HCT116 (cell line): ENCODE measurements around the gene SRP9. TPM values are rescaled to one million over a fixed set of nuclear protein-coding genes. Genes with fewer than 3 reads are reported as not detected.

Experiments
- ATAC-seq: fragments of 200-7000 bp; cut with Tn5 transposase; 2 replicates; pipeline ENCODE4 v1.9.1; 2020; ENCODE audit warnings: mild to moderate bottlenecking, moderate library complexity
- BruUV-seq: library from RNA; stranded (reverse); fragments of 400-500 nt; replicated peaks from 2 replicates; lab custom pipeline; 2021; lab: Mats Ljungman, UMichigan
- CTCF ChIA-PET: fragments of 300-600 bp; sonication (Branson Sonifier 250); formaldehyde crosslinking; loops from one replicate; lab custom pipeline; 2021; ENCODE audit warnings: antibody characterized with exemption; lab: Charles Lee
- POLR2A ChIA-PET: fragments of 300-600, 350-600 bp; sonication (Branson Sonifier 250); formaldehyde crosslinking; loops from one replicate; lab custom pipeline; 2021; ENCODE audit warnings: antibody characterized with exemption; lab: Charles Lee
- RAD21 ChIA-PET, 2 experiments: fragments of 300-600 bp; sonication (Branson Sonifier 250); formaldehyde crosslinking; loops; one replicate each; lab custom pipeline; 2023; ENCODE audit warnings: low total read pairs in 2 of 2; ENCODE audit not compliant: uncharacterized antibody in 2 of 2, unreplicated experiment in 2 of 2, low non-redundant PET in 1 of 2; lab: Charles Lee
- DNase-seq: peaks from one replicate; pipeline ENCODE4 v3.0.0-alpha.2; 2010; ENCODE audit warnings: low read depth, low spot score
- H2AFZ ChIP-seq: fragments of 200-600 bp; shearing (Covaris generic), sonication (generic); 2 replicates; pipeline ENCODE4 v1.6.1; 2017; ENCODE audit warnings: low read depth, mixed run types, mixed read lengths, antibody characterized with exemption, low read length; ENCODE audit not compliant: poor library complexity, severe bottlenecking
- H3K27ac ChIP-seq: 2 replicates; pipeline ENCODE4 v1.5.1; 2012; ENCODE audit warnings: low read depth, low read length
- H3K27me3 ChIP-seq: fragments of 200-600 bp; sonication (generic); 2 replicates; pipeline ENCODE4 v1.6.1; 2016; ENCODE audit warnings: mixed run types, low read length, mixed read lengths; ENCODE audit not compliant: insufficient read depth
- H3K36me3 ChIP-seq, 2 experiments: fragments of 200-500 bp in 1 of 2; fragments of 200-600 bp in 1 of 2; sonication (Bioruptor generic) in 1 of 2; sonication (generic) in 1 of 2; 2 replicates each; pipeline versions ENCODE4 v1.5.1 to v1.6.1; 2014 to 2016; ENCODE audit warnings: low read length in 2 of 2, inconsistent platforms in 1 of 2, mixed read lengths in 1 of 2, mixed run types in 1 of 2; ENCODE audit not compliant: insufficient read depth in 2 of 2, control insufficient read depth in 1 of 2
- H3K4me1 ChIP-seq, 2 experiments: fragments of 200-600 bp in 1 of 2; sonication (generic) in 1 of 2; 2 replicates each; pipeline versions ENCODE4 v1.5.1 to v1.6.1; 2012 to 2017; ENCODE audit warnings: low read length in 2 of 2, inconsistent platforms in 1 of 2, mild to moderate bottlenecking in 1 of 2, mixed read lengths in 1 of 2, mixed run types in 1 of 2, moderate library complexity in 1 of 2; ENCODE audit not compliant: insufficient read depth in 2 of 2, control insufficient read depth in 1 of 2
- H3K4me2 ChIP-seq: fragments of 200-600 bp; sonication (generic); 2 replicates; pipeline ENCODE4 v1.6.1; 2017; ENCODE audit warnings: mixed run types, low read length, mixed read lengths
- H3K4me3 ChIP-seq, 2 experiments: fragments of 200-600 bp in 1 of 2; sonication (generic) in 1 of 2; replicated peaks in 1 of 2; 2 replicates each; pipeline ENCODE4 v1.5.1; 2011 to 2016; ENCODE audit warnings: low read length in 2 of 2, control low read depth in 1 of 2, low read depth in 1 of 2, mild to moderate bottlenecking in 1 of 2, mixed read lengths in 1 of 2, mixed run types in 1 of 2
- H3K79me2 ChIP-seq: fragments of 200-600 bp; sonication (generic); 2 replicates; pipeline ENCODE4 v1.6.1; 2017; ENCODE audit warnings: mild to moderate bottlenecking, mixed run types, low read length, moderate library complexity, mixed read lengths; ENCODE audit not compliant: insufficient read depth
- H3K9ac ChIP-seq: fragments of 200-600 bp; sonication (generic); 2 replicates; pipeline ENCODE4 v1.6.1; 2016; ENCODE audit warnings: low read length, mixed read lengths
- H3K9me2 ChIP-seq: fragments of 200-600 bp; sonication (generic), shearing (Covaris generic); 2 replicates; pipeline ENCODE4 v1.6.1; 2017; ENCODE audit warnings: mixed run types, mild to moderate bottlenecking, moderate library complexity; ENCODE audit not compliant: insufficient read depth
- H3K9me3 ChIP-seq, 2 experiments: fragments of 200-500 bp in 1 of 2; fragments of 200-600 bp in 1 of 2; sonication (Bioruptor generic) in 1 of 2; sonication (generic) in 1 of 2; 2 replicates each; pipeline ENCODE4 v1.6.1; 2014 to 2017; ENCODE audit warnings: low read length in 2 of 2, mixed read lengths in 2 of 2, inconsistent platforms in 1 of 2, low read depth in 1 of 2, mild to moderate bottlenecking in 1 of 2, mixed run types in 1 of 2, moderate library complexity in 1 of 2; ENCODE audit not compliant: control insufficient read depth in 1 of 2, insufficient read depth in 1 of 2
- H4K20me1 ChIP-seq: fragments of 200-600 bp; sonication (generic), shearing (Covaris generic); 2 replicates; pipeline ENCODE4 v1.6.1; 2017; ENCODE audit warnings: mixed run types, mild to moderate bottlenecking, moderate library complexity; ENCODE audit not compliant: insufficient read depth
- CBX3 ChIP-seq: IDR thresholded peaks from 2 replicates; pipeline ENCODE4 v1.6.1; 2012; ENCODE audit warnings: low read depth
- CEBPB ChIP-seq: IDR thresholded peaks from 2 replicates; pipeline ENCODE4 v1.6.1; 2012; ENCODE audit warnings: low read depth
- EGR1 ChIP-seq: IDR thresholded peaks from 2 replicates; pipeline ENCODE4 v1.6.1; 2012; ENCODE audit warnings: low read depth
- EZH2 ChIP-seq: fragments of 200-600 bp; sonication (generic); IDR thresholded peaks from 2 replicates; pipeline ENCODE4 v1.6.1; 2017; ENCODE audit warnings: antibody characterized with exemption, mixed run types
- FOSL1 ChIP-seq: IDR thresholded peaks from 2 replicates; pipeline ENCODE4 v1.6.1; 2012; ENCODE audit warnings: low read depth
- MAX ChIP-seq: IDR thresholded peaks from 2 replicates; pipeline ENCODE4 v1.6.1; 2012
- POLR2A ChIP-seq: IDR thresholded peaks from 2 replicates; pipeline ENCODE4 v1.7.0; 2011; ENCODE audit warnings: borderline replicate concordance; ENCODE audit not compliant: insufficient read depth, insufficient read length; ENCODE audit errors: extremely low read depth
- POLR2AphosphoS5 ChIP-seq: IDR thresholded peaks from 2 replicates; pipeline ENCODE4 v1.6.1; 2011; ENCODE audit warnings: mild to moderate bottlenecking, low read depth, low read length, moderate library complexity
- REST ChIP-seq: IDR thresholded peaks from 2 replicates; pipeline ENCODE4 v1.6.1; 2012; ENCODE audit warnings: low read depth
- SIN3A ChIP-seq: IDR thresholded peaks from 2 replicates; pipeline ENCODE4 v1.6.1; 2012; ENCODE audit warnings: low read depth
- TCF7L2 ChIP-seq: IDR thresholded peaks from 2 replicates; pipeline ENCODE4 v1.7.0; 2011; ENCODE audit warnings: borderline replicate concordance, inconsistent platforms; ENCODE audit not compliant: insufficient read depth, insufficient read length; ENCODE audit errors: extremely low read depth
- YY1 ChIP-seq: IDR thresholded peaks from 2 replicates; pipeline ENCODE4 v1.6.1; 2011; ENCODE audit warnings: low read length, low read depth, moderate library complexity, mild to moderate bottlenecking; ENCODE audit not compliant: insufficient replicate concordance; ENCODE audit errors: extremely low read depth
- ZBTB33 ChIP-seq: IDR thresholded peaks from 2 replicates; pipeline ENCODE4 v1.6.1; 2011; ENCODE audit warnings: mild to moderate bottlenecking, low read length, moderate library complexity; ENCODE audit not compliant: insufficient replicate concordance; ENCODE audit errors: extremely low read depth
- ZNF274 ChIP-seq: fragments of 200-500 bp; sonication (Bioruptor generic); IDR thresholded peaks from 2 replicates; pipeline ENCODE4 v1.6.1; 2014; ENCODE audit warnings: mild to moderate bottlenecking, low read depth, low read length, inconsistent platforms
- intact Hi-C: fragments of 100-400 bp; cut with micrococcal nuclease; formaldehyde crosslinking; loops from 2 replicates; pipeline ENCODE4 v1.10.0; 2022
- total RNA-seq: library from RNA; stranded (reverse); gene quantifications from one replicate; pipeline ENCODE4 v1.2.1, GENCODE V29; 2021; ENCODE audit not compliant: unreplicated experiment

The SRP9 gene
- total RNA-seq, 1 experiment from 2014 or later = 220 TPM

GRCh38 chr1:225838793-225839192, 61.2 kb downstream of the SRP9 start:
- ChIA-PET POLR2A (no interaction called here), CTCF (interaction anchor here (0.7 kb wide), 1 partner anchor 142 kb away, joined by 3 read pairs; no protein-coding TSS in a partner anchor), RAD21 (no interaction called here)
- Histone ChIP-seq H3K4me3 (no peak overlapping the region), H3K9ac (no peak overlapping the region), H3K4me2 (no peak overlapping the region), H3K79me2 (no peaks in the 10 kb centered on the region), H3K27ac (no peak overlapping the region), H2AFZ (no peak overlapping the region), H3K9me2 (no peaks in the 10 kb centered on the region), H4K20me1 (no peaks in the 10 kb centered on the region), H3K9me3 (no peaks in the 10 kb centered on the region), H3K27me3 (no peaks in the 10 kb centered on the region), H3K36me3 (peaks cover 0 to 4% of the 10 kb centered on the region in 2 experiments; a peak in 1 of 4 replicates), H3K4me1 (no peaks in the 10 kb centered on the region)
- intact Hi-C loops = no loop called here
- ATAC-seq (no peak), DNase-seq (no peak)
- TF ChIP-seq POLR2A = no peak
- no peak for TF ChIP-seq REST
- no peak for TF ChIP-seq YY1
- TF ChIP-seq TCF7L2 = no peak
- no peak for TF ChIP-seq SIN3A
- TF ChIP-seq EZH2 = no peak
- no peak for TF ChIP-seq EGR1
- TF ChIP-seq MAX = no peak
- no peak for TF ChIP-seq FOSL1
- no peak for TF ChIP-seq ZNF274
- no peak for TF ChIP-seq CBX3
- no peak for TF ChIP-seq CEBPB
- no peak for TF ChIP-seq POLR2AphosphoS5
- TF ChIP-seq ZBTB33 = no peak
- no TSS peak for BruUV-seq
